ENCODE results near the gene ENPP3. TPM values are rescaled to one million over a fixed set of nuclear protein-coding genes. Genes with fewer than 3 reads are reported as not detected.

ENPP3 gene
- polyA plus RNA-seq, 1 donor from 2014 or later, result 0.50 TPM

DNA sequence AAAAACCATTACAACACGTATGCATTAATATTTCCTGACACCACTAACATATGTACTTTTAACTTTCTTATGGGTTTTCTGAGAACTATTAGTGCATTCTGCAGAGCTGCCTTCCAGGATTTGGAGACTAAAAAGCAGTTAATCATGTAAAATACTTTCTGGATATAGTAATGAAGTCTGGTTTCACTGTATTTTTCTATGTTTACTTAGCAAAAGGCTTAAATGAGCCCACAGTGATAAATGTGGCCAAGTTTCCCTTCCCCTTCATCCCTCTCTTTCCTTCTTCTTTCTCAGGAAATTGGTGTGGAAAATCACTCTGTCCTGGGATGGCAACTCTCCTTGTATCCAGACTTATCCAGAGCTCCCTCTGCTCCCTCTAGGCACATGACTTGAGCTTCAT, 141.1 kb downstream of the ENPP3 start:
- no peaks in the 10 kb centered on the region for H3K36me3 ChIP-seq (ENCODE audit: insufficient read depth, low read length)
- no peaks in the 10 kb centered on the region for H3K9me2 ChIP-seq (ENCODE audit: insufficient read depth, low read length)
- no peak overlapping the region for H3K4me2 ChIP-seq (ENCODE audit: low read length)
- no peaks in the 10 kb centered on the region for H3F3A ChIP-seq (ENCODE audit: insufficient read depth, low read length, poor library complexity, severe bottlenecking)
- H3K9ac ChIP-seq (ENCODE audit: low read length), result no peak overlapping the region
- H3K27me3 ChIP-seq (ENCODE audit: insufficient read depth, low read depth, low read length), result no peaks in the 10 kb centered on the region
- no peak overlapping the region for H2AFZ ChIP-seq (ENCODE audit: low read depth, low read length)
- H3K27ac ChIP-seq (ENCODE audit: low read length), result no peak overlapping the region
- no peak overlapping the region for H3K4me3 ChIP-seq (ENCODE audit: low read length)
- H3K79me2 ChIP-seq (replicated peaks; ENCODE audit: insufficient read depth, low read length), result no peaks in the 10 kb centered on the region
- H3K9me3 ChIP-seq (ENCODE audit: low read length), result no peaks in the 10 kb centered on the region
- no peaks in the 10 kb centered on the region for H4K20me1 ChIP-seq (ENCODE audit: insufficient read depth)
- TF ChIP-seq TAF1 (IDR thresholded peaks at IDR 0.05; ENCODE audit: low read depth) (no peak), MXI1 (conservative IDR thresholded peaks at IDR 0.05; ENCODE audit: poor library complexity, severe bottlenecking) (no peak), EP300 (conservative IDR thresholded peaks at IDR 0.05; ENCODE audit: poor library complexity, severe bottlenecking) (no peak), SMC3 (conservative IDR thresholded peaks at IDR 0.05; ENCODE audit: poor library complexity) (no peak), POLR2AphosphoS5 (IDR thresholded peaks at IDR 0.05) (no peak), EZH2 (IDR thresholded peaks at IDR 0.05; ENCODE audit: borderline replicate concordance, insufficient read depth, low read length, poor library complexity, severe bottlenecking) (no peak)
- TF ChIP-seq, protein P1, sequence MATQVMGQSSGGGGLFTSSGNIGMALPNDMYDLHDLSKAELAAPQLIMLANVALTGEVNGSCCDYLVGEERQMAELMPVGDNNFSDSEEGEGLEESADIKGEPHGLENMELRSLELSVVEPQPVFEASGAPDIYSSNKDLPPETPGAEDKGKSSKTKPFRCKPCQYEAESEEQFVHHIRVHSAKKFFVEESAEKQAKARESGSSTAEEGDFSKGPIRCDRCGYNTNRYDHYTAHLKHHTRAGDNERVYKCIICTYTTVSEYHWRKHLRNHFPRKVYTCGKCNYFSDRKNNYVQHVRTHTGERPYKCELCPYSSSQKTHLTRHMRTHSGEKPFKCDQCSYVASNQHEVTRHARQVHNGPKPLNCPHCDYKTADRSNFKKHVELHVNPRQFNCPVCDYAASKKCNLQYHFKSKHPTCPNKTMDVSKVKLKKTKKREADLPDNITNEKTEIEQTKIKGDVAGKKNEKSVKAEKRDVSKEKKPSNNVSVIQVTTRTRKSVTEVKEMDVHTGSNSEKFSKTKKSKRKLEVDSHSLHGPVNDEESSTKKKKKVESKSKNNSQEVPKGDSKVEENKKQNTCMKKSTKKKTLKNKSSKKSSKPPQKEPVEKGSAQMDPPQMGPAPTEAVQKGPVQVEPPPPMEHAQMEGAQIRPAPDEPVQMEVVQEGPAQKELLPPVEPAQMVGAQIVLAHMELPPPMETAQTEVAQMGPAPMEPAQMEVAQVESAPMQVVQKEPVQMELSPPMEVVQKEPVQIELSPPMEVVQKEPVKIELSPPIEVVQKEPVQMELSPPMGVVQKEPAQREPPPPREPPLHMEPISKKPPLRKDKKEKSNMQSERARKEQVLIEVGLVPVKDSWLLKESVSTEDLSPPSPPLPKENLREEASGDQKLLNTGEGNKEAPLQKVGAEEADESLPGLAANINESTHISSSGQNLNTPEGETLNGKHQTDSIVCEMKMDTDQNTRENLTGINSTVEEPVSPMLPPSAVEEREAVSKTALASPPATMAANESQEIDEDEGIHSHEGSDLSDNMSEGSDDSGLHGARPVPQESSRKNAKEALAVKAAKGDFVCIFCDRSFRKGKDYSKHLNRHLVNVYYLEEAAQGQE (IDR thresholded peaks at IDR 0.05; ENCODE audit: borderline replicate concordance), result no peak
- TF ChIP-seq, protein P2, sequence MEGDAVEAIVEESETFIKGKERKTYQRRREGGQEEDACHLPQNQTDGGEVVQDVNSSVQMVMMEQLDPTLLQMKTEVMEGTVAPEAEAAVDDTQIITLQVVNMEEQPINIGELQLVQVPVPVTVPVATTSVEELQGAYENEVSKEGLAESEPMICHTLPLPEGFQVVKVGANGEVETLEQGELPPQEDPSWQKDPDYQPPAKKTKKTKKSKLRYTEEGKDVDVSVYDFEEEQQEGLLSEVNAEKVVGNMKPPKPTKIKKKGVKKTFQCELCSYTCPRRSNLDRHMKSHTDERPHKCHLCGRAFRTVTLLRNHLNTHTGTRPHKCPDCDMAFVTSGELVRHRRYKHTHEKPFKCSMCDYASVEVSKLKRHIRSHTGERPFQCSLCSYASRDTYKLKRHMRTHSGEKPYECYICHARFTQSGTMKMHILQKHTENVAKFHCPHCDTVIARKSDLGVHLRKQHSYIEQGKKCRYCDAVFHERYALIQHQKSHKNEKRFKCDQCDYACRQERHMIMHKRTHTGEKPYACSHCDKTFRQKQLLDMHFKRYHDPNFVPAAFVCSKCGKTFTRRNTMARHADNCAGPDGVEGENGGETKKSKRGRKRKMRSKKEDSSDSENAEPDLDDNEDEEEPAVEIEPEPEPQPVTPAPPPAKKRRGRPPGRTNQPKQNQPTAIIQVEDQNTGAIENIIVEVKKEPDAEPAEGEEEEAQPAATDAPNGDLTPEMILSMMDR (IDR thresholded peaks at IDR 0.05; ENCODE audit: poor library complexity, severe bottlenecking), result no peak

DNA sequence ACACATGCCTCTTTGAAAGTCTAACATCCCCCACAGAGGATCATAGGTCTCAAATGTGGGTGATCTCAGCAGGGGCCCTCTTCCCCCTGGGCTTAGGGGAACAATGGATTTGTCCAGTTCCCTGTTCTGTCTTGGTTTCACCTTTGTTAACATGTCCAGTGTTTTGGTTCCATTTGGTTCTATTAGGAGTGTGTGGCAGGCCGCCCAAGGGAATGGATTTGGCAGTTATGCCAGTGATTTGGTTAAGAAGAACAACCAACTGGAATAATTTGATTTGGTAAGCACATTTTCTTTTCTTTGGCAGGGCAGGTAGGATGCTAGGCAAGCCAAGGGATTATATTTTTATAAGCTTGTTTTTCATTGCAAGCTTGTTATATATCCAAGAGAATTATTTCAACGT, 142.2 kb downstream of the ENPP3 start:
- H3K4me3 ChIP-seq (ENCODE audit: low read length), result no peak overlapping the region
- H3K4me2 ChIP-seq (ENCODE audit: low read length), result no peak overlapping the region
- TF ChIP-seq RAD21 (conservative IDR thresholded peaks at IDR 0.05), result no peak
- TF ChIP-seq, protein P2 (IDR thresholded peaks at IDR 0.05; ENCODE audit: poor library complexity, severe bottlenecking), result no peak
- TF ChIP-seq, protein P1 (IDR thresholded peaks at IDR 0.05; ENCODE audit: borderline replicate concordance), result no peak
- no peak for TF ChIP-seq SMC3 (conservative IDR thresholded peaks at IDR 0.05; ENCODE audit: poor library complexity)
- no peak for TF ChIP-seq EP300 (conservative IDR thresholded peaks at IDR 0.05; ENCODE audit: poor library complexity, severe bottlenecking)
- no peak for TF ChIP-seq EZH2 (IDR thresholded peaks at IDR 0.05; ENCODE audit: borderline replicate concordance, insufficient read depth, low read length, poor library complexity, severe bottlenecking)
- no peak overlapping the region for H3K9ac ChIP-seq (ENCODE audit: low read length)
- H3K9me2 ChIP-seq (ENCODE audit: insufficient read depth, low read length), result no peaks in the 10 kb centered on the region
- no peak overlapping the region for H3K27ac ChIP-seq (ENCODE audit: low read length)
- H3K36me3 ChIP-seq (ENCODE audit: insufficient read depth, low read length), result no peaks in the 10 kb centered on the region
- H3K9me3 ChIP-seq (ENCODE audit: low read length), result no peaks in the 10 kb centered on the region
- no peaks in the 10 kb centered on the region for H4K20me1 ChIP-seq (ENCODE audit: insufficient read depth)
- no peaks in the 10 kb centered on the region for H3K27me3 ChIP-seq (ENCODE audit: insufficient read depth, low read depth, low read length)
- no peaks in the 10 kb centered on the region for H3F3A ChIP-seq (ENCODE audit: insufficient read depth, low read length, poor library complexity, severe bottlenecking)
- H3K79me2 ChIP-seq (replicated peaks; ENCODE audit: insufficient read depth, low read length), result no peaks in the 10 kb centered on the region
- H2AFZ ChIP-seq (ENCODE audit: low read depth, low read length), result no peak overlapping the region
